T-cell (primary cell): Measurements from ENCODE around the gene NUP210. TPM values are rescaled to one million over a fixed set of nuclear protein-coding genes. Genes with fewer than 3 reads are reported as not detected.

Source experiments
- ATAC-seq, 4 experiments: fragments of 200-7000 bp in 3 of 4; fragments of 150-1000 bp in 1 of 4; cut with Tn5 transposase; replicated peaks in 1 of 4; 1 replicate in 3 of 4; 2 replicates in 1 of 4; pipeline ENCODE4 v1.10.0; 2021; ENCODE audit warnings: moderate library complexity in 3 of 4, mild to moderate bottlenecking in 2 of 4, moderate number of reproducible peaks in 1 of 4
- CTCF ChIA-PET, 2 donors: fragments of 300-600 bp; sonication (Branson Sonifier 250); formaldehyde crosslinking; loops; one replicate each; lab custom pipeline; 2022; ENCODE audit warnings: antibody characterized with exemption in 2 of 2; lab: Charles Lee
- POLR2A ChIA-PET, 2 donors: fragments of 300-600 bp; sonication (Branson Sonifier 250); formaldehyde crosslinking; loops; one replicate each; lab custom pipeline; 2022; ENCODE audit warnings: antibody characterized with exemption in 2 of 2; lab: Charles Lee
- DNase-seq, 35 experiments: peaks; one replicate each; pipeline versions ENCODE4 v3.0.0 to v3.0.0-alpha.2; 2013 to 2023
- H3K27ac ChIP-seq: one replicate; pipeline ENCODE4 v1.5.1; 2013; ENCODE audit warnings: low read length
- H3K27me3 ChIP-seq, 2 experiments: replicated peaks in 1 of 2; 1 replicate in 1 of 2; 2 replicates in 1 of 2; pipeline versions ENCODE4 v1.6.1 to v1.7.0; 2013; ENCODE audit warnings: low read length in 1 of 2, mixed read lengths in 1 of 2; ENCODE audit not compliant: control insufficient read depth in 2 of 2, insufficient read depth in 2 of 2; ENCODE audit errors: extremely low read depth in 1 of 2
- H3K36me3 ChIP-seq, 2 donors: 1 replicate in 1 of 2; 2 replicates in 1 of 2; pipeline versions ENCODE4 v1.6.1 to v1.7.0; 2013; ENCODE audit warnings: low read length in 1 of 2; ENCODE audit not compliant: control insufficient read depth in 2 of 2, insufficient read depth in 1 of 2; ENCODE audit errors: extremely low read depth in 1 of 2
- H3K4me1 ChIP-seq, 2 experiments: 1 replicate in 1 of 2; 2 replicates in 1 of 2; pipeline versions ENCODE4 v1.6.1 to v1.7.0; 2013; ENCODE audit warnings: low read length in 2 of 2, mixed read lengths in 1 of 2; ENCODE audit not compliant: insufficient read depth in 2 of 2, control insufficient read depth in 1 of 2; ENCODE audit errors: extremely low read depth in 1 of 2
- H3K4me3 ChIP-seq, 2 donors: 1 replicate in 1 of 2; 2 replicates in 1 of 2; pipeline versions ENCODE4 v1.5.1 to v1.7.0; 2013; ENCODE audit warnings: mild to moderate bottlenecking in 2 of 2, low read length in 1 of 2, moderate library complexity in 1 of 2; ENCODE audit not compliant: control insufficient read depth in 1 of 2; ENCODE audit errors: extremely low read depth in 1 of 2
- H3K9me3 ChIP-seq: 2 replicates; pipeline ENCODE4 v1.7.0; 2013
- H3K27ac Mint-ChIP-seq, 2 donors: one replicate each; pipeline ENCODE4 v1.8.0; 2020 to 2021; ENCODE audit warnings: mild to moderate bottlenecking in 2 of 2, mixed read lengths in 2 of 2
- H3K27me3 Mint-ChIP-seq, 2 donors: one replicate each; pipeline ENCODE4 v1.8.0; 2021 to 2022; ENCODE audit warnings: mixed read lengths in 2 of 2
- H3K36me3 Mint-ChIP-seq: one replicate; pipeline ENCODE4 v1.8.0; 2021; ENCODE audit warnings: mixed read lengths
- H3K4me1 Mint-ChIP-seq, 3 donors: one replicate each; pipeline ENCODE4 v1.8.0; 2020 to 2022; ENCODE audit warnings: mixed read lengths in 3 of 3, mild to moderate bottlenecking in 1 of 3
- H3K4me3 Mint-ChIP-seq, 3 donors: one replicate each; pipeline ENCODE4 v1.8.0; 2020 to 2022; ENCODE audit warnings: mild to moderate bottlenecking in 3 of 3, mixed read lengths in 3 of 3, moderate library complexity in 3 of 3
- H3K9me3 Mint-ChIP-seq, 3 donors: one replicate each; pipeline ENCODE4 v1.8.0; 2020 to 2022; ENCODE audit warnings: mixed read lengths in 3 of 3
- whole genome bisulfite sequencing: methylation state at CpG from one replicate; pipeline ENCODE4 v1.1.5; 2013; ENCODE audit warnings: missing lambda C conversion rate; ENCODE audit not compliant: insufficient coverage; 5-methylcytosine and 5-hydroxymethylcytosine counted together
- total RNA-seq, 35 experiments: library from RNA in 6 of 35; stranded (reverse) in 6 of 35; fragments of 120-200 nt in 1 of 35; gene quantifications; one replicate each; pipeline versions ENCODE4 v1.2.1 to v1.2.4 and lab custom pipeline; 2013 to 2026

The NUP210 gene
- total RNA-seq, 5 donors from 2014 or later (not counting 1 experiment from before 2014, with no cell fraction given) = 117 to 148 (median 125) TPM

DNA sequence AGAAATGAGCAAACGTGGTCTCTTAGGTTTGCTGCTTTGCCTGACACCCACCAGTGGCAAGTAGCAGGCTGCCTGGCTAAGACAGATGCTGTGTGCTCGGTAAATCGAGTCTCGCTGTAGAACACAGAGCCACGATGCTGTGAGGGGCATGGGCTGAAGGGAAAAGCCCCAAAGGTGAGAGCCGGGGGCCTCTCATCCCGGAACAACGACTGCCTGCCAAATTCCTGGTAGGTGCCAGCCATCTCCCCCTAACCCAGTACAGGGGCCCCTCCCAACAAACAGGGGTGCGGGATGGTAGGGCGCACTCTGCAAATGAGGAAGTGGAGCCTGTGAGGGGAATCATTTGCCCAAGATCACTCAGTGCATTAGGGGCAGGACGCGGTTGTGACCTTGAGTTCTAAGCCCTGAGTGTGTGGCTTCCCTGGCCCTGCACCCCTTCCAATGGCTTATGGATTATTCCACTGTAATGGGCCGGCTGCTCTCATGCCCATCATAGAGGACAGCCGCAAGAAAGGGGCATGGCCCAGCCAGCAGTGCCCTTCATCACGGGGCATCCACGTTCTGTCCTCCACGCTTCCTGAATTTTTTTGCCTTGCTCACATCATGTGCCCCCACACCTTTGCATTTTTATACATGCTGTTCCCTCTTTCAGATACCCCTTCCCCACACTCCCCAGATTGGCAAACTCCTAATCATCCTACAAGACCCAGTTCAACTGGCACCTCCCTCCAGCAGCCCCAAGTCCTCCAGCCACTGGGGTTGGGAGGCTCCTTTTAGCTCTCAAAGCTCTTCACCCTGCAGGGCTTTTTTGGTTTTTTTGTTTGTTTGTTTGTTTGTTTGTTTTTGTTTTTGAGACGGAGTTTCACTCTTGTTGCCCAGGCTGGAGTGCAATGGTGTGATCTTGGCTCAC lies 125.4 kb downstream of the NUP210 start:
- peaks cover 23 to 44% of the 10 kb centered on the region in 2 donors for H3K27me3 Mint-ChIP-seq
- no peak for ATAC-seq
- H3K27ac Mint-ChIP-seq = peak overlapping the region in 1 of 2 donors; percentile 47
- Histone ChIP-seq H3K4me1 (peaks cover 0 to 5% of the 10 kb centered on the region in 2 experiments), H3K36me3 (peaks cover 0 to 3% of the 10 kb centered on the region in 2 donors), H3K4me3 (no peak overlapping the region), H3K27me3 (peaks cover 0 to 30% of the 10 kb centered on the region in 2 experiments), H3K27ac (no peak overlapping the region), H3K9me3 (no peaks in the 10 kb centered on the region)
- DNase-seq = no peak
- CTCF ChIA-PET = interaction anchor here in 1 of 2 donors (0.6 kb wide), 1 partner anchor 1085 kb away, joined by 5 read pairs; no protein-coding TSS in a partner anchor
- 81% methylated on average over 12 of the region's 18 CpGs for WGBS
- H3K36me3 Mint-ChIP-seq = no peaks in the 10 kb centered on the region
- H3K4me3 Mint-ChIP-seq = no peak overlapping the region
- POLR2A ChIA-PET = no interaction called here
- H3K9me3 Mint-ChIP-seq = no peaks in the 10 kb centered on the region
- H3K4me1 Mint-ChIP-seq = peaks cover 0 to 6% (median 5%) of the 10 kb centered on the region in 3 donors

DNA sequence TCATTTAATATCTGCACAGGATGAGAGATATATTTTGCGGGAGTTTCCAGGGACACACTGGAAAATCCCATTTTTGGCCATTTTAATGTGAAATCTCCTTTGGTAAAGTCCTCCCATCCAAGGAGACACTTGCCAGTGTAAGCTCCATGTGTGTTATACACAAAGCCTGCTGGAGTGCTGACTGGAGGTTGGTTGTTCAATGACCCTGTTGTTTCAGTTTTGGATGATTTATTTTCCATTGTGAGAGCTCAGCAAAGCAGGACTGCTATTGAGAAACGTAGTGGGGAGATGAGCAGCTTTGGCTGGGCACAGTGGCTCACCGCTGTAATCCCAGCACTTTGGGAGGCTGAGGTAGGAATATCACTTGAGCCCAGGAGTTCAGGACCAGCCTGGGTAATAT lies 127.7 kb downstream of the NUP210 start:
- Histone ChIP-seq H3K4me3 (no peak overlapping the region), H3K4me1 (peaks cover 0 to 5% of the 10 kb centered on the region in 2 experiments), H3K27me3 (peaks cover 0 to 25% of the 10 kb centered on the region in 2 experiments), H3K36me3 (peaks cover 0 to 3% of the 10 kb centered on the region in 2 donors), H3K27ac (no peak overlapping the region), H3K9me3 (no peaks in the 10 kb centered on the region)
- ChIA-PET POLR2A (no interaction called here), CTCF (no interaction called here)
- Mint-ChIP-seq H3K4me3 (no peak overlapping the region), H3K4me1 (peaks cover 0 to 6% (median 5%) of the 10 kb centered on the region in 3 donors), H3K36me3 (no peaks in the 10 kb centered on the region), H3K27ac (no peak overlapping the region), H3K9me3 (peaks cover 0 to 2% (median under 1%) of the 10 kb centered on the region in 3 donors), H3K27me3 (peaks cover 30 to 42% of the 10 kb centered on the region in 2 donors)
- 25% methylated on average over 1 of the region's 3 CpGs for WGBS
- DNase-seq (no peak), ATAC-seq (no peak)

DNA sequence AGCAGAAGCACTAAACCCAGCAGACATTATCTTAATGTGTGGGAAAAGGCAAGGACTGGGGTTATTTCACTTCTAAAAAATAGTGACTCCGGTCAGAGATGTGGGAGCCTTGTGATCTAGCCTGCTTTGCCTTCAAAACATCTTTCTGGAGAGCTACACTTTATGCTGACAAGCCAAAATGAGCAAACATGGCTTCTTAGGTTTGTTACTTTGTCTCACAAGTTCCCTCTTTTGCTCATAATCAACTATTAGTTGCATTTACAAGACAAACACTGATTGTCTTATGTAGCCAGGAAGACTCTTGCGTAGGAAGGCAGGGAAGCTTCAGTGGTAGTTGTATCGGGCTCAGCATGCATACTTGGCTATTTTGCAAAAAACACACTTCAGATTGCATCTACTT lies 129.2 kb downstream of the NUP210 start:
- H3K36me3 Mint-ChIP-seq = peaks cover 4% of the 10 kb centered on the region
- H3K27me3 Mint-ChIP-seq = peaks cover 38 to 40% of the 10 kb centered on the region in 2 donors
- no peak overlapping the region for H3K4me3 ChIP-seq
- no peak overlapping the region for H3K27ac ChIP-seq
- H3K4me1 ChIP-seq = no peaks in the 10 kb centered on the region
- H3K36me3 ChIP-seq = peaks cover 0 to 3% of the 10 kb centered on the region in 2 donors
- peaks cover 0 to 25% of the 10 kb centered on the region in 2 experiments for H3K27me3 ChIP-seq
- no CpG with 5 or more reads among the region's 3 CpGs for WGBS
- no peak overlapping the region for H3K4me3 Mint-ChIP-seq
- CTCF ChIA-PET = no interaction called here
- H3K9me3 ChIP-seq = no peaks in the 10 kb centered on the region
- peaks cover 10 to 14% (median 12%) of the 10 kb centered on the region in 3 donors for H3K9me3 Mint-ChIP-seq
- POLR2A ChIA-PET = no interaction called here
- no peaks in the 10 kb centered on the region for H3K4me1 Mint-ChIP-seq
- no peak for DNase-seq
- H3K27ac Mint-ChIP-seq = no peak overlapping the region
- no peak for ATAC-seq

DNA sequence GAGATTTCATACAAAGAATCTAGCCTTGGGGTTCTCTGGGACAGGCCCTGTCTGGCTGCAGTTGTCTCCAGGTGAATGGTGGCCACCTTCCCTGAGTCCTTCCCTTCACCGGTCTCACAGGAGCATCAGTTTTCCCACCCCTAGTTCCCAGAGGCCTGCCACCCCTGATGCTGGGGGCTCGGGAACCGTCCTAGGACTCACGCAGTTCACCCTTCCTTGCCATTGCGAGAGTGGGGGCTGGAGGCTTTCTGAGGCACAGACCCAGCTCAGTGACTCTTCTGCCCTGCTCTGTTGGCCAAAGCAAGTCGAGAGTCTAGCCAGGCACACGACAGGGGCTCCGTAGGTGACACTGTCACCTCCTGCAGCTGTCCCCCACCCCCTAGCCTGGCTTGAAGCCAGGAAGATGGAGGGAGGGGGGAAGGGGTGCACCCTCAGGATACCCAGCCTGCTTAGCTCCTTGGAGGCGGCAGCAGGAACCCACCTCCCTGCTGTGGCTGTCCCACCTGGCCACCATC lies 130.3 kb downstream of the NUP210 start:
- Mint-ChIP-seq H3K4me1 (no peaks in the 10 kb centered on the region), H3K27me3 (peaks cover 34 to 40% of the 10 kb centered on the region in 2 donors), H3K4me3 (no peak overlapping the region), H3K27ac (no peak overlapping the region), H3K9me3 (peaks cover 10 to 14% (median 12%) of the 10 kb centered on the region in 3 donors), H3K36me3 (peaks cover 4% of the 10 kb centered on the region)
- CTCF ChIA-PET = no interaction called here
- DNase-seq (no peak), ATAC-seq (no peak)
- H3K36me3 ChIP-seq = peaks cover 0 to 3% of the 10 kb centered on the region in 2 donors
- 94% methylated on average over 5 of the region's 9 CpGs for WGBS
- POLR2A ChIA-PET = no interaction called here
- H3K4me3 ChIP-seq = no peak overlapping the region
- peaks cover 0 to 33% of the 10 kb centered on the region in 2 experiments for H3K27me3 ChIP-seq
- no peak overlapping the region for H3K27ac ChIP-seq
- H3K9me3 ChIP-seq = no peaks in the 10 kb centered on the region
- no peaks in the 10 kb centered on the region for H3K4me1 ChIP-seq

DNA sequence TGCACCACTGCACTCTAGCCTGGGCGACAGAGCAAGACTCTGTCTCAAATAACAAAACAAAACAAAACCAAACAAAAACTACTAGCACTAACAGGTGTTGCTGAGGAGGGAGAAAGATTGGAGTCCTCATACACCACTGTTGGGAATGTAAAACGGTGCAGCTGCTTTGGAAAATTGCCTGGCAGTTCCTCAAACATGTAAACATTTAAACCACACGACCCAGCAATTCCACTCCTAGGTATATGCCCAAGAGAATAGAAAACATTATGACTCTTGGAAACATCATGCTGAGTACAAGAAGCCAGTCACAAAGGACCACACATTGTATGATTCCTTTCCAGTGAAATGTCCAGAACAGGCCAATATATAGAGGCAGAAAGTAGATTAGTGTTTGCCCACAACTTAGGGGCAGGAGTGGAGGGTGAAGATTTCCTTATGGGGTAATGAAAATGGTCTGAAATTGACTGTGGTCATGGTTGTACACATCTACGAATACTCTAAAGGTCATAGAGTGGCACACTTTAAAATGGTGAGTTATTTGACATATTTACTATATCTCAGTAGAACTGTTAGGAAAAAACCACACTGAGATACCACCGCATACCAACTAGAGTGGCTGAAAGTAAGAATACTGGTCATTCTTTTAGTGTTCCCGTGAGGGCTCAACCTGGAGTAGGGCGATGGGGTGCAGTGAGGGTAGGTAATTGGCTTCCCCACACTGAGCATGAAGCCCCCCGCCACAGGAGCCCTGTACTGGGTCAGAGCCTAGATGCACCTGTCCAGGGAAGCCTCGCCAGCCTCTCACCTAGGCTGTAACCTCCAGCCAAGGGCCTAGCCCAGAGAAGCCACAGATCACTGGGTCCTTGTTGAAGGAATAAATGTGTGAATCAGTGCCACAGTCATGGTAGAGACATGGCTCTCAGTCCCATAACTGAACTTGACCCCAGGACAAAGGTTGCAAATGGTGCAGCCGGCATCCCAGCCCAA lies 131.1 kb downstream of the NUP210 start:
- no peaks in the 10 kb centered on the region for H3K9me3 ChIP-seq
- H3K4me1 ChIP-seq = no peaks in the 10 kb centered on the region
- Mint-ChIP-seq H3K27me3 (peaks cover 38 to 41% of the 10 kb centered on the region in 2 donors), H3K4me3 (no peak overlapping the region), H3K9me3 (peaks cover 15 to 19% (median 18%) of the 10 kb centered on the region in 3 donors), H3K36me3 (peaks cover 10% of the 10 kb centered on the region), H3K27ac (no peak overlapping the region), H3K4me1 (peaks cover 0 to under 1% (median 0%) of the 10 kb centered on the region in 3 donors)
- H3K27ac ChIP-seq = no peak overlapping the region
- H3K36me3 ChIP-seq = peaks cover 0 to 3% of the 10 kb centered on the region in 2 donors
- ChIA-PET CTCF (no interaction called here), POLR2A (no interaction called here)
- H3K27me3 ChIP-seq = peaks cover 0 to 34% of the 10 kb centered on the region in 2 experiments
- 83% methylated on average over 3 of the region's 10 CpGs for WGBS
- ATAC-seq (no peak), DNase-seq (no peak)
- H3K4me3 ChIP-seq = no peak overlapping the region
